Embryonic facial prominence (tissue), 1 donor: ENCODE results near the gene BCKDHA.
A peak's percentile ranks its signal among the peaks of the same experiment; 100 is the strongest.

Experiments
- DNase-seq: peaks from one replicate; pipeline ENCODE4 v3.0.0-alpha.2; 2016; ENCODE audit errors: extremely low spot score

BCKDHA gene

GRCh38 chr19:41397086-41398049, at the start of gene BCKDHA, which contains the start of gene EXOSC5:
Gene BCKDHA (plus strand): TSS chr19:41397818. CDS start chr19:41397828, 10 bp downstream.
Gene EXOSC5 (minus strand): TSS chr19:41397359. CDS start chr19:41397328, 31 bp downstream.
- peak; percentile 99 for DNase-seq

GRCh38 chr19:41350735-41351338, 46.8 kb upstream of the BCKDHA start:
- no peak for DNase-seq

GRCh38 chr19:41351339-41352245, 46.0 kb upstream of the BCKDHA start:
- no peak for DNase-seq

GRCh38 chr19:41352279-41352608, 45.4 kb upstream of the BCKDHA start:
- no peak for DNase-seq

GRCh38 chr19:41352609-41353465, 44.8 kb upstream of the BCKDHA start:
- no peak for DNase-seq

- no peak for DNase-seq
Observed at GRCh38 chr19:41353466-41354342, 43.9 kb upstream of the BCKDHA start, which contains the start of gene TGFB1. Gene TGFB1 (minus strand): TSS chr19:41353922. CDS start chr19:41353044, 878 bp downstream.

GRCh38 chr19:41354343-41354953, 43.2 kb upstream of the BCKDHA start:
- DNase-seq, result no peak

- no peak for DNase-seq
Observed at GRCh38 chr19:41355035-41355434, 42.6 kb upstream of the BCKDHA start.

GRCh38 chr19:41355802-41356201, 41.8 kb upstream of the BCKDHA start:
- no peak for DNase-seq

- DNase-seq, result no peak
Observed at GRCh38 chr19:41356984-41357739, 40.5 kb upstream of the BCKDHA start.

- no peak for DNase-seq
Observed at GRCh38 chr19:41357746-41358145, 39.9 kb upstream of the BCKDHA start.

GRCh38 chr19:41359741-41360140, 37.9 kb upstream of the BCKDHA start:
- DNase-seq, result no peak

GRCh38 chr19:41362143-41362847, 35.3 kb upstream of the BCKDHA start:
- no peak for DNase-seq

GRCh38 chr19:41363371-41363752, 34.3 kb upstream of the BCKDHA start:
- DNase-seq, result no peak

GRCh38 chr19:41363753-41364523, 33.7 kb upstream of the BCKDHA start, which contains the start of gene B9D2:
Gene B9D2 (minus strand): TSS chr19:41364149. CDS start chr19:41363519, 630 bp downstream.
- peak; percentile 97 for DNase-seq

- no peak for DNase-seq
Observed at GRCh38 chr19:41364524-41365391, 32.9 kb upstream of the BCKDHA start.
